Muscle layer of duodenum (tissue), 2 donors: Measurements from ENCODE around the gene PNLIPRP1.

Experiments used
- H3K27ac ChIP-seq: one replicate; pipeline ENCODE4 v1.7.0; 2013; ENCODE audit warnings: mild to moderate bottlenecking, low read length
- H3K27me3 ChIP-seq: one replicate; pipeline ENCODE4 v1.7.0; 2013; ENCODE audit warnings: low read depth, mild to moderate bottlenecking, control low read depth, low read length
- H3K36me3 ChIP-seq, 2 donors: one replicate each; pipeline ENCODE4 v1.7.0; 2013; ENCODE audit warnings: low read length in 2 of 2, control low read depth in 1 of 2, mild to moderate bottlenecking in 1 of 2; ENCODE audit not compliant: insufficient read depth in 2 of 2, control insufficient read depth in 1 of 2
- H3K4me1 ChIP-seq, 2 donors: one replicate each; pipeline ENCODE4 v1.7.0; 2013; ENCODE audit warnings: low read length in 2 of 2, mild to moderate bottlenecking in 2 of 2, control low read depth in 1 of 2, moderate library complexity in 1 of 2; ENCODE audit not compliant: insufficient read depth in 2 of 2, control insufficient read depth in 1 of 2
- H3K4me3 ChIP-seq, 2 donors: one replicate each; pipeline ENCODE4 v1.7.0; 2013; ENCODE audit warnings: low read length in 2 of 2, low read depth in 1 of 2, mild to moderate bottlenecking in 1 of 2
- H3K9me3 ChIP-seq, 2 donors: one replicate each; pipeline ENCODE4 v1.7.0; 2013; ENCODE audit warnings: low read length in 2 of 2, control low read depth in 1 of 2, mild to moderate bottlenecking in 1 of 2; ENCODE audit not compliant: control insufficient read depth in 1 of 2
- donor health status: healthy.

The PNLIPRP1 gene

GRCh38 chr10:116590590-116591444, at the start of gene PNLIPRP1:
Gene PNLIPRP1, plus strand, starts transcription at chr10:116590959. Its CDS starts 171 bp downstream, at chr10:116591130.
- Histone ChIP-seq H3K4me1 (no peaks in the 10 kb centered on the region), H3K36me3 (no peaks in the 10 kb centered on the region), H3K9me3 (no peaks in the 10 kb centered on the region), H3K4me3 (no peak within 1 kb of the TSS), H3K27ac (no peak within 1 kb of the TSS), H3K27me3 (no peaks in the 10 kb centered on the region)

- peaks cover 3 to 5% of the 10 kb centered on the region in 2 donors for H3K9me3 ChIP-seq
- H3K27ac ChIP-seq: no peak overlapping the region
- H3K27me3 ChIP-seq: no peaks in the 10 kb centered on the region
Measured at GRCh38 chr10:116542007-116542677, 48.6 kb upstream of the PNLIPRP1 start.

GRCh38 chr10:116545122-116545521, 45.6 kb upstream of the PNLIPRP1 start:
- Histone ChIP-seq H3K36me3 (no peaks in the 10 kb centered on the region), H3K4me1 (peaks cover 0 to 5% of the 10 kb centered on the region in 2 donors), H3K27me3 (no peaks in the 10 kb centered on the region), H3K4me3 (no peak overlapping the region), H3K27ac (no peak overlapping the region), H3K9me3 (no peaks in the 10 kb centered on the region)

More at GRCh38 chr10:116542007-116542677, 48.6 kb upstream of the PNLIPRP1 start:
- Histone ChIP-seq H3K4me1 (peaks cover 0 to 5% of the 10 kb centered on the region in 2 donors), H3K36me3 (no peaks in the 10 kb centered on the region), H3K4me3 (no peak overlapping the region)

GRCh38 chr10:116545756-116546155, 45.0 kb upstream of the PNLIPRP1 start, which contains the start of gene PNLIP:
Gene PNLIP, plus strand, starts transcription at chr10:116545931. Its CDS starts 162 bp downstream, at chr10:116546093.
- no peaks in the 10 kb centered on the region for H3K36me3 ChIP-seq
- H3K27ac ChIP-seq: no peak within 1 kb of the TSS
- H3K9me3 ChIP-seq: no peaks in the 10 kb centered on the region
- no peaks in the 10 kb centered on the region for H3K27me3 ChIP-seq
- H3K4me1 ChIP-seq: peaks cover 0 to 5% of the 10 kb centered on the region in 2 donors
- H3K4me3 ChIP-seq: no peak within 1 kb of the TSS

- Histone ChIP-seq H3K4me1 (peaks cover 0 to 5% of the 10 kb centered on the region in 2 donors), H3K27me3 (no peaks in the 10 kb centered on the region), H3K27ac (no peak overlapping the region), H3K4me3 (no peak overlapping the region), H3K9me3 (no peaks in the 10 kb centered on the region), H3K36me3 (no peaks in the 10 kb centered on the region)
Measured at GRCh38 chr10:116548301-116548700, 42.5 kb upstream of the PNLIPRP1 start.

- H3K36me3 ChIP-seq: no peaks in the 10 kb centered on the region
Measured at GRCh38 chr10:116553378-116553980, 37.3 kb upstream of the PNLIPRP1 start.

DNA sequence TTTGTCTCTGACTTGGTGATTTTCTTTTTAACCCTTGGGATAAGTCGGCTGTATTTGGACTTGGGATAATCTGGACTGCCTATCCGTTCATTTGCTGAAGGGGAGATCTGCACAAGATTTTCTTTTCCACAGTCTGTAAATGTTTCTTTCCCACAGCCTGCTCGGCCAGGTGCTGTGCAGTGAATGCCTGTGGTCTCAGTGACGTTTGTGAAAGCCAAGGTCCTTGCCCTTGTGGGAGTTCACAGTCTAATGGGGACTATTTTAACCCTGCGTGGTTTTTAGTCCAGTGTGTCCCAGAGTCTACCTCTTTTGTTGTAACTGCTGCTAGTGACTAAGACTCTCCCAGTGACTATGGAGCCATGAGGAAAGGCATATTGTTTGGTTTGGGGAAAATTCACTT, 36.1 kb upstream of the PNLIPRP1 start:
- Histone ChIP-seq H3K27ac (no peak overlapping the region), H3K9me3 (no peaks in the 10 kb centered on the region), H3K4me1 (no peaks in the 10 kb centered on the region), H3K36me3 (no peaks in the 10 kb centered on the region), H3K27me3 (no peaks in the 10 kb centered on the region), H3K4me3 (no peak overlapping the region)

More at GRCh38 chr10:116553378-116553980, 37.3 kb upstream of the PNLIPRP1 start:
- Histone ChIP-seq H3K4me3 (no peak overlapping the region), H3K9me3 (no peaks in the 10 kb centered on the region), H3K4me1 (no peaks in the 10 kb centered on the region), H3K27me3 (no peaks in the 10 kb centered on the region), H3K27ac (no peak overlapping the region)

DNA sequence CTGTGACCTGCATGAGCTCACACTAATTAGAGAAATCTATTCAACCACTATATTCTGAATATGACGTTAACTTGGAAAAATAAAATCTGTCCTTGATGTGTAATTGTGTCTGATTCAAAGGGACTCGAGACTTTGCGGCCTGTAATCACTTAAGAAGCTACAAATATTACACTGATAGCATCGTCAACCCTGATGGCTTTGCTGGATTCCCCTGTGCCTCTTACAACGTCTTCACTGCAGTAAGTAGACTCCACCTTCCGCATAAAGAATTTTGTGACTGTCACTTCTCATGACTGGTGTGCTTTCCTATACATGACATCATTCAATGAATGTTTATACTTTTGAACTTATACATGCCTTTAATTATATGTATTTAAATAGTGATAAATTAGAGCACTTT, 34.9 kb upstream of the PNLIPRP1 start:
- H3K27me3 ChIP-seq: no peaks in the 10 kb centered on the region
- H3K27ac ChIP-seq: no peak overlapping the region
- no peak overlapping the region for H3K4me3 ChIP-seq
- no peaks in the 10 kb centered on the region for H3K9me3 ChIP-seq
- no peaks in the 10 kb centered on the region for H3K36me3 ChIP-seq
- no peaks in the 10 kb centered on the region for H3K4me1 ChIP-seq

GRCh38 chr10:116557305-116557880, 33.4 kb upstream of the PNLIPRP1 start:
- no peaks in the 10 kb centered on the region for H3K36me3 ChIP-seq

DNA sequence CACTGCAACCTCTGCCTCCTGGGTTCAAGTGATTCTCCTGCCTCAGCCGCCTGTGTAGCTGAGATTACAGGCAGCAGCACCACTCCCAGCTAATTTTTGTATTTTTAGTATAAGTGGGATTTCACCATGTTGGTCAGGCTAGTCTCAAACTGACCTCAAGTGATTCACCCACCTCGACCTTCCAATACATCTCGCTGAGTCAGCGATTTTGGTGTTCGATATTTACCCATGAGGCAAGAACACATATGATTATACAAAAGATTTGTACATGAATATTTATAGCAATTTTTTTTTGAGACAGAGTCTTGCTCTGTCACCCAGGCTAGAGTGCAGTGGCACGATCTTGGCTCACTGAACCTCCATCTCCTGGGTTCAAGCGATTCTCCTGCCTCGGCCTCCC, 25.2 kb upstream of the PNLIPRP1 start:
- H3K9me3 ChIP-seq: no peaks in the 10 kb centered on the region

More at GRCh38 chr10:116557305-116557880, 33.4 kb upstream of the PNLIPRP1 start:
- Histone ChIP-seq H3K4me1 (no peaks in the 10 kb centered on the region), H3K9me3 (no peaks in the 10 kb centered on the region), H3K27me3 (no peaks in the 10 kb centered on the region), H3K27ac (no peak overlapping the region), H3K4me3 (no peak overlapping the region)

DNA sequence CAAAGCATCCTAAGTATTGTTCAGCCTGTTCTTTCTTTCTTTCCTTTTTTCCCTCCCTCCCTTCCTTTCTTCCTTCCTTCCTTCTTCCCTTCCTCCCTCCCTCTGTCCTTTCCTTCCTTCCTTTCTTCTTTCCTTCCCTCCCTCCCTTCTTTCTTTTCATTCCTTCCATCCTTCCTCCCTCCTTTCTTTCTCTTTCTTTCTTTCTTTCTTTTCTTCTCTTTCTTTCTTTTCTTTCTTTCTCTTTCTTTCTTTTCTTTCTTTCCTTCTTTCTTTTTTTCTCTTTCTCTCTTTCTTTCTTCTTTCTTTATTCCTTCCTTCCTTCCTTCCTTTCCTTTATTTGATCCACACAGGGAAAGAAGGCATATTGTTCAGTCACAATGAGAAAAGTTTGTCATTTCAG, 23.8 kb upstream of the PNLIPRP1 start:
- no peaks in the 10 kb centered on the region for H3K9me3 ChIP-seq
- H3K4me3 ChIP-seq: no peak overlapping the region
- no peaks in the 10 kb centered on the region for H3K36me3 ChIP-seq
- no peaks in the 10 kb centered on the region for H3K4me1 ChIP-seq
- H3K27me3 ChIP-seq: no peaks in the 10 kb centered on the region
- H3K27ac ChIP-seq: no peak overlapping the region

More for the DNA sequence above, 25.2 kb upstream of the PNLIPRP1 start:
- H3K27ac ChIP-seq: no peak overlapping the region
- H3K4me3 ChIP-seq: no peak overlapping the region
- H3K36me3 ChIP-seq: no peaks in the 10 kb centered on the region
- H3K27me3 ChIP-seq: no peaks in the 10 kb centered on the region
- no peaks in the 10 kb centered on the region for H3K4me1 ChIP-seq
